Breast epithelium (tissue), 3 donors: ENCODE results near the gene CASZ1.

ENCODE experiments used
- CTCF ChIP-seq, 3 donors: fragments of 450-650 bp; IDR thresholded peaks; one replicate each; pipeline ENCODE4 v1.5.1; 2016 to 2017; ENCODE audit warnings: antibody characterized with exemption in 3 of 3, mild to moderate bottlenecking in 3 of 3, moderate library complexity in 3 of 3
- POLR2AphosphoS5 ChIP-seq, 3 donors: sonication (generic); formaldehyde crosslinking; IDR thresholded peaks; one replicate each; pipeline ENCODE4 v1.6.1; 2017; ENCODE audit warnings: antibody characterized with exemption in 3 of 3

- TF ChIP-seq CTCF (IDR thresholded peaks at IDR 0.05) (no peak), POLR2AphosphoS5 (IDR thresholded peaks at IDR 0.05) (no peak)
Measured at GRCh38 chr1:10799726-10800125, 3.3 kb upstream of the CASZ1 start.
